Measurements from ENCODE around the gene ADGRG4. TPM values are rescaled to one million over a fixed set of nuclear protein-coding genes. Genes with fewer than 3 reads are reported as not detected.

Gene ADGRG4
- total and polyA plus RNA-seq, 2 of the 8 experiments (the other 6 are each of a cell fraction or from before 2014, with no cell fraction given) = not detected

- no peak for TF ChIP-seq CHD7 (IDR thresholded peaks at IDR 0.05; ENCODE audit: insufficient replicate concordance, low read length)
- no peak for TF ChIP-seq BCL11A (IDR thresholded peaks at IDR 0.05; ENCODE audit: low read depth in 2 of 2, low read length in 2 of 2)
- TF ChIP-seq EZH2 (IDR thresholded peaks at IDR 0.05; ENCODE audit: low read depth, low read length, severe bottlenecking) = no peak
- TF ChIP-seq SP2 (IDR thresholded peaks at IDR 0.05; ENCODE audit: low read length) = no peak
- TF ChIP-seq ATF3 (IDR thresholded peaks at IDR 0.05; ENCODE audit: insufficient read depth, low read depth, low read length) = no peak
- no peak for TF ChIP-seq POU5F1 (IDR thresholded peaks at IDR 0.05; ENCODE audit: low read depth, low read length)
- TF ChIP-seq TAF1 (IDR thresholded peaks at IDR 0.05; ENCODE audit: low read depth, low read length) = no peak
- no peak for TF ChIP-seq TBP (IDR thresholded peaks at IDR 0.05; ENCODE audit: low read depth, low read length)
- no peak for TF ChIP-seq MAX (IDR thresholded peaks at IDR 0.05)
These were observed 8.9 kb upstream of the ADGRG4 start (continued) for GRCh38 chrX:136291824-136292223.
